HG03159 (cell line): ENCODE results near the gene TRMT61A.

Source experiments
- ATAC-seq: cut with Tn5 transposase; IDR thresholded peaks from one replicate; pipeline ENCODE4 v1.9.1; 2021; ENCODE audit warnings: mild to moderate bottlenecking, moderate library complexity; ENCODE audit not compliant: unreplicated experiment

Gene TRMT61A

GRCh38 chr14:103545915-103546651 is 17.1 kb downstream of the TRMT61A start:
- ATAC-seq, result no peak

GRCh38 chr14:103546652-103547454 is 17.9 kb downstream of the TRMT61A start:
- no peak for ATAC-seq

DNA sequence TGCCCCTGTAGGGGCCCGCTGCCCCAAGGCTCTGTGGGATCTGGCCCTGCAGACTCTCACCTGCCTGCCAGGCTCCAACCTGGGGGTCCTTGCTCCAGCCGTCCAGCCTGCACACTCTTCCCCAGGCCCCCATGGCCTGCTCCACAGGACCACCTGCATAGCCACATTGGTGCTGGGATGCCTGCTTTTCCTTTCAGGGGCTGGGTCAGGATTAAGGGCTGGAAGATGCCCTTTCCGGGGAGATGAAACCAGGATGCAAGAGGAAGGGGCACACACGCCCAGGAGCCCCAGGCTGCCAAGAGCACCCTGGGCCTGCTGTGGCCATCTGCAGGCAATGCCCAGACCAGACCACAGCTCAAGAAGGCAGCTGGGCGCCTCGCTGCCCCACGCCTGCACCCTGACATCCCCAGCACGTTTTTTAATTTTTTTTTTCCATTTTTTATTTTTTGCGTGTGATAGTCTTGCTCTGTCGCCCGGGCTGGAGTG is 18.5 kb downstream of the TRMT61A start:
- ATAC-seq, result no peak

DNA sequence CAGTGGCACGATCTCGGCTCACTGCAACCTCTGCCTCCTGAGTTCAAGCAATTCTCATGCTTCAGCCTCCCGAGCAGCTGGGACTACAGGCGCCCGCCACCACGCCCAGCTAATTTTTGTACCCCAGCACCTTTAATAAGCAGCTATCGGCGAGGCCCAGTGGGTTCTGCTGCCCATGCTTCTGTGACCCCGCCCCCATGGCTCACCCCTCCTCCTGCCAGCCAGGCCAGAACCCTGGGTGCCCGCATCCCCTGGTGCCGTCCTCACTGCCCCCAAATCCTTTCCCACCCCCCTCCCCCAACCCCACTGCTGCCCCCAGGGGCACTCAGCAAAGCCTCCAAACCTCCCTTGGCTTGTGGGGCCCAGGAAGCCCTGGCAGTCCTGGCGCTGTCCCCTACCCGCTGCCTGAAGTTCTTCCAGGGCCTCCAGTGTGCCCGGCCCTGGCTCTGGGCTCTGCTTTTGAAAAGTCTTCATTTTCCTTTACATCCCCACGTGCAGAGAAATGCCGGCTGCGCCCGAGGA is 19.0 kb downstream of the TRMT61A start:
- no peak for ATAC-seq

GRCh38 chr14:103548463-103549351 is 19.7 kb downstream of the TRMT61A start:
- ATAC-seq, result no peak

DNA sequence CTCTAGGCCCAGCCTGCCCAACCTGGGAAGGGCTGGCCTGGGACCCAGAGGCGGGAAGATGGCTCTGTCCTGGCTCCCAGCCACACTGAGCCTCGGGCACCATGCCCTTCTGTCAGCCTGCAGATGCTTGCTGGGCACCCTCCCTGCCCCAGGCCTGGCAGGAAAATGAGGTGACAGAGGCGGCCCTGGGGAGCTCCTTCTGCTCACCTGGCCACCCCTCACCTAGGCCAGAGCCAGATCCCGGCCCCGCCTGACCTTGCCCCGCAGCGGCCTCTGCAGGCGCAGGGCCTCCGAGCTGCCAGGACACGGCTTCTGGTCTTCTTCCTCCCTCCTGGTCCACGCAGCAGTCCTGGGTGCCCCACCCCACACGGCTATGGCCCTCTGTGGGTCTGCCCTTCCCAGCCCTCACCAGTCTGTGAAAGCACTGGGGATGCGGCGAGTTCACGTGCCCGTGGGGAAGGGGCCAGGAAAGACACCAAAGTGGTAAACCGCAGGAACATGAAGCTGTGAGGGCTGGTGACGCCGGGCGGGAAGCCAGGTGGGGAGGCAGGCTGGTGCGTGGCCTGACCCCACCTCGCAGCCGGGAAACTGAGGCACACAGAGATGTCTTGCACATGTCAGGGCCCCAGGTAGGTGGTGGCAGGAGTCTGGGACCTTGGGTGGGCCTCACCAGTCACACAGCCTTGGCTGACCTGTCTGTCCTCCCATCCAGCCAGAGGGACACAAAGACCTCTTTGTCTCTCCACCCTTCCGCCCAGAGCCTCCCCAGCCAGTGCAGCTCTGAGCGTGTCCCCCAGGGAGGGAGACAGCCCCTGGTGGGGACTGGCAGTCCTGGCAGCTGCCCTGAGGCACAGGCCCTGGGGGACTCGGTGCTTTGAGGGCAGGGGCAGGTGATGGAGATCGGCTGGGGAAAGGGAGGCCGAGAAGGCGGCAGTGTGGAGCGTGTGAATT is 20.6 kb downstream of the TRMT61A start:
- ATAC-seq, result no peak

GRCh38 chr14:103550451-103551337 is 21.7 kb downstream of the TRMT61A start:
- ATAC-seq, result no peak

DNA sequence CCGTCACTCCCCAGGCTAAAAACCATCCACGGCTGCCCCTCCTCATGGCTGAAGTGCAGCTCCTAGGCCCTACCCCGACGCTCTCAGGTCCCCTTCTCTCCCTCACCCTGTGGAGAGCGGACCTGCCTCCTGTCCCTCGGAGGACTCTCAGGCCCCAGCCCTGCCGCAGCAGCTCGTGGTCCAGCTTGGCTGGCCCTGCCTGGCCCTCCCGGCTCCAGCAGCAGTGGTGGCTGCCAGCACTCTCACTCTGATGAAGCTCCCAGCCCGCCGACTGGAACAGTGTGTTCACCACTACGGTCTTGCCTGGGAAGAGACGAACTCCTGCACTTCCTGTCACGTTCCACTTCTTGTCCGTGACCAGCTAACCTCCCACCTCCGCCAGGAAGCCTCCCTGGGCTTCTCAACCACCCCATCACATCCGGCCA is 22.4 kb downstream of the TRMT61A start:
- no peak for ATAC-seq

DNA sequence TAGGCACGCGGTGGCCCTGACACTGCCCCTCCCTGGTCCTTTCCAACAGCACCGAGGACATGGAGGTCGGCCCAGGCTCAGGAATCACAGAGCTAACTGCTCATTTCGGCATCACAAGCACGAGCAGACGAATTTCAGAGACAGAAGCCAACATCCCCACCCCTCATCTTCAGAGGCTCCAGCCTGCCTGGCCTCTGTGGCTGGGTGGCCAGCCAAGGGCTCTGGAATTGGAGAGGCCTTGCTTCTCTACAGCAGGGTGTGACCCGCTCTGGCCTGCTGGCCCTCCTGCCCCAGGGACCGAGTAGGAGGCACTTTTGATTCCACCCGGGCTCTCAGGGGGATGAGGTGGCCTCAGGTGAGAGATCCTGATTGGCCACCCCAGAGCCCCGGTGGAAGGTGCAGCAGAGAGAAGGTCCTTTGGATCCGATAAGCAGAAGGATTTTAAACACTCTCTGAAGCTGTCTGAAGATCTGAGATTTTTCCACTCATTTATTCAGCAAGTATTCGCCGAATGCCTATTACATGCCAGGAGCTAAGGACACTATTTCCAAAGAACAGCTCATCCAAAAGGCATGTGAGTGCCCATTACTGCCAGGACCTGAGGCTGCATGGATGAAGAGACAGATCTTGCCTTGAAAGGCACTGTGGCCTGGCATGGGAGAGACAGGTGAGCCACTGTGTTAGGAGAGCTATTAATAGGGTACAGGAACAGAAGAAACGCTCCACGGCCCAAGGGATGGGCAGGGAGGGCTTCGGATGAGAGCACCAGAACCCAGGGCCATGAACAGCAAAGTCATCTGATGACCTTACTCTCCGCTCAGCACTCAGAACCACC is 23.2 kb downstream of the TRMT61A start:
- no peak for ATAC-seq

DNA sequence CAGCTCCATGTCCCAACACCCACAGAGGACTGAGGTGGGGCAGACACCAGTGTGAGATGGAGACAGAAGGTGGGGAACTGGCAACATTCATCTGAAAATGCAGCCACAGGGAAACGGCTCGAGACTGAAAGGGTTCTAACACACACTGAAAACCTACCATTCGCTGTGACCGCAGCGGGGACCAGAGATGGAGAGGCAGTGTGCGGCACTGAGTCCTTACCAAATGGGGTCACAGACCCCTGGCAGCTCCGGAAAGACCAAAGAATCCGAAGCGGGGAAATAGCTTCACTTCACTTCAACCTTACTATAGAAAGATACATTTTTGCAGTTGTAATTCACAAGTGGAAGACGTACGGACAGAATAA is 23.8 kb downstream of the TRMT61A start:
- ATAC-seq, result no peak

DNA sequence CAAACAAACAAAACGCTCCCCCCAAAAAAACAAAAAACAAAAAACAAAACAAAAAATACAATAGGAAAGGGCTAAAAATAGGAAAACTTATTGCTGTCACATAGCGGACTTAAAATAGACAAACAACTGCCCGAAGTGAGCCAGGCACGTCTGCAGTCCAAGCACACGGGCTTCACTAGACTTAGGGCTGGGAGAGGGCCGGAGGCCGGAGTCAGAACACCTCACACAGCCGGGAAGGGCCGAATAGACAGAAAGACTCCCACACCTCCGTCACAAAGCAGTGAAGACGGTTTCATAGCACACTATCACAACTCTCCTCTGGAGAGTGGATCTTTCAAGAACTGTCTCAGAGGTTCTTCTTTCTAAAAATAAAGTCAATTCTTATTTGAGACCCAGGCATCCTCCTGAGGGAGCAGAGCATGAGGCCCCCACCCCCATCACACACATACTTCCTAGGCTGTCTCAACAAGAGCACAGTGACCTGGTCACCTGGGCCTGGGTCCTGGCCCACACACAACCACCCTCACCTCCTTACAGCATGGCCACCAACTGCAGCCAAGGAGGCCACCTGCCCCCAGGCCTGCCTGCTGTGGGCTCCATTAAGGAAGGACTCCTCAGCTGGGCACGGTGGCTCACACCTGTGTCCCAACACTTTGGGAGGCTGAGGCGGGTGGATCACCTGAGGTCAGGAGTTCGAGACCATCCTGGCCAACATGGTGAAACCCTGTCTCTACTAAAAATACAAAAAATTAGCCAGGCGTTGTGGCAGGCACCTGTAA is 26.8 kb downstream of the TRMT61A start:
- no peak for ATAC-seq

GRCh38 chr14:103556946-103557758 is 28.2 kb downstream of the TRMT61A start:
- ATAC-seq, result no peak

- no peak for ATAC-seq
These were observed 29.3 kb downstream of the TRMT61A start for GRCh38 chr14:103558071-103558882.

GRCh38 chr14:103559766-103560165 is 30.8 kb downstream of the TRMT61A start:
- no peak for ATAC-seq

DNA sequence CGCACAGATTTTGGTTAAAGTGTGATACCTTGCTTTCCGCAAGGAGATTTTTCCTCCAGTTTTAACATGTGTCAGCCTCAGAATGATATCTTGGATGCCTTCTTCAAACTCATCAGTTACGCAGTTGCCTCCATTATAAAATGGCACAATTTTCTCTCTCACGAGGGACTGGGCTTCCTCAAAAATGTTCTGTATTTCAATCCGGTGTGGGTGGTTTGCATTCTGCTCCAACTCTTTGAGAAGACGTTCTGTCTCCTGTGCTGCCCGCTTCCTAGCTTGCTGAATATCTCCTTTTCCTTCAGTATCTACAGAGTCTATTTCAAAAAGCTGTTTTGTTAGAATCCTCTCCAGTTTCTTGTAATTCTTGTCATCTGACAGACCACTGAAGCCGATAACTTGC is 31.7 kb downstream of the TRMT61A start:
- no peak for ATAC-seq
